ENCODE data around the gene CYB5B. TPM values are rescaled to one million over a fixed set of nuclear protein-coding genes. Genes with fewer than 3 reads are reported as not detected.
"Not testable (repeated sequence)": the region's sequence is repeated elsewhere in the genome, so short reads cannot be mapped to it uniquely, and the experiment has no call there.

The CYB5B gene
- total RNA-seq, 1 experiment from 2014 or later: 242 TPM

GRCh38 chr16:69424935-69425784 lies 741 bp downstream of the CYB5B start:
- BruUV-seq (replicated peaks): TSS peak; percentile 66
- ChIA-PET CTCF (no interaction called here), POLR2A (ENCODE audit: low non-redundant PET) (interaction anchor here (0.6 kb wide), 1 partner anchor 314 kb away, joined by 4 read pairs; no protein-coding TSS in a partner anchor)
- DNase-seq (ENCODE audit: low spot score): no peak
- Histone ChIP-seq H3K27ac (ENCODE audit: low read depth, low read length, poor library complexity, severe bottlenecking) (peak overlapping the region; percentile 81), H3K4me1 (ENCODE audit: insufficient read depth, low read length, poor library complexity, severe bottlenecking) (peaks cover 5% of the 10 kb centered on the region), H3K27me3 (replicated peaks; ENCODE audit: insufficient read depth, low read depth, low read length, poor library complexity) (no peaks in the 10 kb centered on the region), H3K36me3 (ENCODE audit: insufficient read depth, low read length, poor library complexity, severe bottlenecking) (peaks cover 36% of the 10 kb centered on the region), H3K4me3 (ENCODE audit: low read depth, low read length, poor library complexity, severe bottlenecking) (peak overlapping the region; percentile 72), H3K9me3 (ENCODE audit: low read depth, low read length, poor library complexity, severe bottlenecking) (peaks cover 3% of the 10 kb centered on the region)
- intact Hi-C loops (cut with micrococcal nuclease; ENCODE audit: unreplicated experiment): no loop called here
- TF ChIP-seq EZH2 (IDR thresholded peaks at IDR 0.05; ENCODE audit: borderline replicate concordance, low read depth, low read length, poor library complexity, severe bottlenecking): no peak
- no peak for TF ChIP-seq CTCF (conservative IDR thresholded peaks at IDR 0.05; ENCODE audit: low read depth, low read length)

GRCh38 chr16:69428652-69429051 lies 4.2 kb downstream of the CYB5B start:
- Histone ChIP-seq H3K9me3 (ENCODE audit: low read depth, low read length, poor library complexity, severe bottlenecking) (peaks cover 3% of the 10 kb centered on the region), H3K4me1 (ENCODE audit: insufficient read depth, low read length, poor library complexity, severe bottlenecking) (peaks cover 5% of the 10 kb centered on the region), H3K4me3 (ENCODE audit: low read depth, low read length, poor library complexity, severe bottlenecking) (no peak overlapping the region), H3K36me3 (ENCODE audit: insufficient read depth, low read length, poor library complexity, severe bottlenecking) (peaks cover 71% of the 10 kb centered on the region), H3K27me3 (replicated peaks; ENCODE audit: insufficient read depth, low read depth, low read length, poor library complexity) (no peaks in the 10 kb centered on the region), H3K27ac (ENCODE audit: low read depth, low read length, poor library complexity, severe bottlenecking) (no peak overlapping the region)
- ChIA-PET POLR2A (ENCODE audit: low non-redundant PET) (no interaction called here), CTCF (no interaction called here)
- DNase-seq (ENCODE audit: low spot score): no peak
- BruUV-seq (replicated peaks): no TSS peak
- intact Hi-C loops (cut with micrococcal nuclease; ENCODE audit: unreplicated experiment): no loop called here
- TF ChIP-seq EZH2 (IDR thresholded peaks at IDR 0.05; ENCODE audit: borderline replicate concordance, low read depth, low read length, poor library complexity, severe bottlenecking) (no peak), CTCF (conservative IDR thresholded peaks at IDR 0.05; ENCODE audit: low read depth, low read length) (no peak)

- POLR2A ChIA-PET (ENCODE audit: low non-redundant PET); CTCF ChIA-PET; DNase-seq (ENCODE audit: low spot score); H3K27ac ChIP-seq (ENCODE audit: low read depth, low read length, poor library complexity, severe bottlenecking); H3K4me3 ChIP-seq (ENCODE audit: low read depth, low read length, poor library complexity, severe bottlenecking); H3K9me3 ChIP-seq (ENCODE audit: low read depth, low read length, poor library complexity, severe bottlenecking); intact Hi-C loops (cut with micrococcal nuclease; ENCODE audit: unreplicated experiment); BruUV-seq (replicated peaks); H3K27me3 ChIP-seq (replicated peaks; ENCODE audit: insufficient read depth, low read depth, low read length, poor library complexity); H3K4me1 ChIP-seq (ENCODE audit: insufficient read depth, low read length, poor library complexity, severe bottlenecking): not testable (repeated sequence)
- peaks cover 73% of the 10 kb centered on the region for H3K36me3 ChIP-seq (ENCODE audit: insufficient read depth, low read length, poor library complexity, severe bottlenecking)
Observed at GRCh38 chr16:69429058-69429640, 4.7 kb downstream of the CYB5B start.
